Common myeloid progenitor, CD34-positive (primary cell): ENCODE results near the gene GFOD2.
A peak's percentile ranks its signal among the peaks of the same experiment; 100 is the strongest.

Experiments used
- CTCF ChIA-PET: fragments of 350-600 bp; sonication (Branson Sonifier 250); formaldehyde crosslinking; loops from one replicate; lab custom pipeline; 2021; ENCODE audit warnings: antibody characterized with exemption; lab: Charles Lee
- POLR2A ChIA-PET: fragments of 350-600 bp; sonication (Branson Sonifier 250); formaldehyde crosslinking; loops from one replicate; lab custom pipeline; 2021; ENCODE audit warnings: antibody characterized with exemption; lab: Charles Lee
- DNase-seq, 3 donors: peaks; one replicate each; pipeline versions ENCODE4 v3.0.0 to v3.0.0-alpha.2; 2013
- H3K27ac ChIP-seq, 2 experiments: 1 replicate in 1 of 2; 2 replicates in 1 of 2; pipeline ENCODE4 v1.7.0; 2013; ENCODE audit warnings: inconsistent platforms in 2 of 2, low read length in 2 of 2, mild to moderate bottlenecking in 2 of 2, low read depth in 1 of 2, moderate library complexity in 1 of 2; ENCODE audit not compliant: severe bottlenecking in 2 of 2, insufficient read depth in 1 of 2, poor library complexity in 1 of 2
- H3K27me3 ChIP-seq, 5 experiments: replicated peaks in 2 of 5; 1 replicate in 3 of 5; 2 replicates in 2 of 5; pipeline versions ENCODE4 v1.6.1 to v1.7.0; 2013; ENCODE audit warnings: low read length in 4 of 5, mild to moderate bottlenecking in 2 of 5, moderate library complexity in 2 of 5, inconsistent platforms in 1 of 5; ENCODE audit not compliant: insufficient read depth in 5 of 5, control insufficient read depth in 4 of 5
- H3K36me3 ChIP-seq, 4 experiments: 1 replicate in 2 of 4; 2 replicates in 2 of 4; pipeline versions ENCODE4 v1.6.1 to v1.7.0; 2013; ENCODE audit warnings: low read length in 3 of 4, control low read depth in 1 of 4, mild to moderate bottlenecking in 1 of 4; ENCODE audit not compliant: control insufficient read depth in 4 of 4, insufficient read depth in 4 of 4
- H3K4me1 ChIP-seq, 4 experiments: 1 replicate in 3 of 4; 2 replicates in 1 of 4; pipeline versions ENCODE4 v1.6.1 to v1.7.1; 2013; ENCODE audit warnings: low read length in 3 of 4, mild to moderate bottlenecking in 3 of 4, control low read depth in 1 of 4, inconsistent platforms in 1 of 4, moderate library complexity in 1 of 4; ENCODE audit not compliant: control insufficient read depth in 4 of 4, insufficient read depth in 4 of 4; ENCODE audit errors: control extremely low read depth in 1 of 4
- H3K4me3 ChIP-seq, 7 experiments: 1 replicate in 4 of 7; 2 replicates in 3 of 7; pipeline versions ENCODE4 v1.5.1 to v1.7.0; 2013; ENCODE audit warnings: mild to moderate bottlenecking in 7 of 7, low read length in 6 of 7, moderate library complexity in 6 of 7, inconsistent platforms in 2 of 7, low read depth in 2 of 7, control low read depth in 1 of 7; ENCODE audit not compliant: insufficient read depth in 4 of 7, control insufficient read depth in 1 of 7; ENCODE audit errors: extremely low read depth in 1 of 7
- H3K9me3 ChIP-seq, 5 experiments: 1 replicate in 4 of 5; 2 replicates in 1 of 5; pipeline versions ENCODE4 v1.6.1 to v1.7.1; 2013; ENCODE audit warnings: low read length in 4 of 5, mild to moderate bottlenecking in 2 of 5, inconsistent platforms in 1 of 5, low read depth in 1 of 5, moderate library complexity in 1 of 5; ENCODE audit not compliant: control insufficient read depth in 4 of 5, insufficient read depth in 2 of 5; ENCODE audit errors: control extremely low read depth in 1 of 5
- WGBS: methylation state at CpG from one replicate; pipeline ENCODE4 v1.1.5; 2013; ENCODE audit not compliant: insufficient coverage; 5-methylcytosine and 5-hydroxymethylcytosine counted together

GFOD2 gene

DNA sequence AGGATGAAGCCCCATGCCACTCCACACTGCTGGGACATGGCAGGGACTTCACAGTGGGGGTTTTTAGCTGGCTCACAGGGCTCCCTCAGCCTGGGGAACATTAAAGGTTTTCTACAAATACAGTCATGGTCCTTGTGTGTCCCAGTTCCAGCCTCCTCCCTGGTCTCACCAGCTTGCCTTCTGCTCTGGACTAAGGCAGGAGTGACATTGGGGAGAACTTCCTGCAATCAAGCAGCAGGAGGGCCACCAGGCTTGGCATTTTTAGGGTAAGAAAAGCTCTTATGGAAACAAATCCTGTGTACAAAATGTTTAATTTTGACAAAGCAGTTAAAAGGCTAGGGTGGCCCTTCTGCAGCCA, 56.5 kb downstream of the GFOD2 start:
- DNase-seq: no peak
- Histone ChIP-seq H3K27me3 (no peaks in the 10 kb centered on the region), H3K9me3 (no peaks in the 10 kb centered on the region), H3K36me3 (peaks cover 0 to 27% (median 18%) of the 10 kb centered on the region in 4 experiments), H3K4me1 (peaks cover 2 to 46% (median 39%) of the 10 kb centered on the region in 4 experiments), H3K4me3 (no peak overlapping the region), H3K27ac (no peak overlapping the region)
- CTCF ChIA-PET: interaction anchor here (0.9 to 10.1 kb wide), 12 partner anchors 10 to 211 kb away, joined by 3 to 111 read pairs (median 6); partner anchors contain the start of genes CARMIL2 and CTCF
- POLR2A ChIA-PET: interaction anchor here (0.7 kb wide), 1 partner anchor 120 kb away, joined by 3 read pairs; no protein-coding TSS in a partner anchor

DNA sequence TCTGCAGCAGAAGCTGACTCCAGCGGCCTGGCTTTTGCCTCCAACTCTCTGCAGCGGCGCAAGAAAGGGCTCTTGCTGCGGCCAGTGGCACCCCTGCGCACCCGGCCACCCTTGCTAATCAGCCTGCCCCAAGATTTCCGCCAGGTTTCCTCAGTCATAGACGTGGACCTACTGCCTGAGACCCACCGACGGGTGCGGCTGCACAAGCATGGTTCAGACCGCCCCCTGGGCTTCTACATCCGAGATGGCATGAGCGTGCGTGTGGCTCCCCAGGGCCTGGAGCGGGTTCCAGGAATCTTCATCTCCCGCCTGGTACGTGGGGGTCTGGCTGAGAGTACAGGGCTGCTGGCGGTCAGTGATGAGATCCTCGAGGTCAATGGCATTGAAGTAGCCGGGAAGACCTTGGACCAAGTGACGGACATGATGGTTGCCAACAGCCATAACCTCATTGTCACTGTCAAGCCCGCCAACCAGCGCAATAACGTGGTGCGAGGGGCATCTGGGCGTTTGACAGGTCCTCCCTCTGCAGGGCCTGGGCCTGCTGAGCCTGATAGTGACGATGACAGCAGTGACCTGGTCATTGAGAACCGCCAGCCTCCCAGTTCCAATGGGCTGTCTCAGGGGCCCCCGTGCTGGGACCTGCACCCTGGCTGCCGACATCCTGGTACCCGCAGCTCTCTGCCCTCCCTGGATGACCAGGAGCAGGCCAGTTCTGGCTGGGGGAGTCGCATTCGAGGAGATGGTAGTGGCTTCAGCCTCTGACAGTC, 57.0 kb downstream of the GFOD2 start:
- Histone ChIP-seq H3K4me3 (peak overlapping the region in 1 of 7 experiments; percentile 77), H3K27me3 (no peaks in the 10 kb centered on the region), H3K9me3 (no peaks in the 10 kb centered on the region), H3K27ac (no peak overlapping the region), H3K4me1 (peaks cover 2 to 40% (median 34%) of the 10 kb centered on the region in 4 experiments), H3K36me3 (peaks cover 2 to 32% (median 23%) of the 10 kb centered on the region in 4 experiments)
- ChIA-PET POLR2A (interaction anchor here (0.7 kb wide), 1 partner anchor 120 kb away, joined by 3 read pairs; no protein-coding TSS in a partner anchor), CTCF (interaction anchor here (0.9 to 10.1 kb wide), 8 partner anchors 10 to 148 kb away, joined by 3 to 111 read pairs (median 8); partner anchors contain the start of genes CARMIL2 and CTCF)
- WGBS: 99% methylated on average over 33 of the region's 34 CpGs
- no peak for DNase-seq

GRCh38 chr16:67661101-67661761, 57.9 kb downstream of the GFOD2 start:
- H3K9me3 ChIP-seq: no peaks in the 10 kb centered on the region
- ChIA-PET CTCF (interaction anchor here (1.0 to 10.1 kb wide), 4 partner anchors 11 to 140 kb away, joined by 4 to 111 read pairs (median 25); partner anchors contain the start of gene CARMIL2), POLR2A (no interaction called here)
- peaks cover 5 to 41% (median 31%) of the 10 kb centered on the region in 4 experiments for H3K36me3 ChIP-seq
- peak overlapping the region in 1 of 2 experiments; percentile 76 for H3K27ac ChIP-seq
- H3K4me3 ChIP-seq: peak overlapping the region; percentile 43 to 96 (median 77)
- 2% methylated on average over 22 of the region's 39 CpGs for WGBS
- peak; percentile 43 to 70 (median 66) for DNase-seq
- H3K27me3 ChIP-seq: no peaks in the 10 kb centered on the region
- H3K4me1 ChIP-seq: peaks cover 2 to 36% (median 30%) of the 10 kb centered on the region in 4 experiments

- peak; percentile 97 to 98 (median 97) for DNase-seq
- H3K27me3 ChIP-seq: no peaks in the 10 kb centered on the region
- peak within 1 kb of the TSS; percentile 66 to 90 for H3K27ac ChIP-seq
- H3K9me3 ChIP-seq: no peaks in the 10 kb centered on the region
- POLR2A ChIA-PET: interaction anchor here (1.0 kb wide), 1 partner anchor 15 kb away, joined by 3 read pairs; no protein-coding TSS in a partner anchor
- CTCF ChIA-PET: interaction anchor here (1.0 to 4.5 kb wide), 4 partner anchors 10 to 114 kb away, joined by 4 to 46 read pairs (median 7); partner anchors contain the start of gene CARMIL2
- peaks cover under 1 to 30% (median 23%) of the 10 kb centered on the region in 4 experiments for H3K4me1 ChIP-seq
- H3K4me3 ChIP-seq: peak within 1 kb of the TSS; percentile 77 to 99 (median 92)
- H3K36me3 ChIP-seq: peaks cover 5 to 47% (median 36%) of the 10 kb centered on the region in 4 experiments
- WGBS: 0% methylated on average over 34 of the region's 48 CpGs
Observed at GRCh38 chr16:67660564-67661028, 58.5 kb downstream of the GFOD2 start, which contains the start of gene PARD6A. TSS of gene PARD6A (plus strand) at chr16:67660960. CDS start at chr16:67661039, 79 bp downstream.

DNA sequence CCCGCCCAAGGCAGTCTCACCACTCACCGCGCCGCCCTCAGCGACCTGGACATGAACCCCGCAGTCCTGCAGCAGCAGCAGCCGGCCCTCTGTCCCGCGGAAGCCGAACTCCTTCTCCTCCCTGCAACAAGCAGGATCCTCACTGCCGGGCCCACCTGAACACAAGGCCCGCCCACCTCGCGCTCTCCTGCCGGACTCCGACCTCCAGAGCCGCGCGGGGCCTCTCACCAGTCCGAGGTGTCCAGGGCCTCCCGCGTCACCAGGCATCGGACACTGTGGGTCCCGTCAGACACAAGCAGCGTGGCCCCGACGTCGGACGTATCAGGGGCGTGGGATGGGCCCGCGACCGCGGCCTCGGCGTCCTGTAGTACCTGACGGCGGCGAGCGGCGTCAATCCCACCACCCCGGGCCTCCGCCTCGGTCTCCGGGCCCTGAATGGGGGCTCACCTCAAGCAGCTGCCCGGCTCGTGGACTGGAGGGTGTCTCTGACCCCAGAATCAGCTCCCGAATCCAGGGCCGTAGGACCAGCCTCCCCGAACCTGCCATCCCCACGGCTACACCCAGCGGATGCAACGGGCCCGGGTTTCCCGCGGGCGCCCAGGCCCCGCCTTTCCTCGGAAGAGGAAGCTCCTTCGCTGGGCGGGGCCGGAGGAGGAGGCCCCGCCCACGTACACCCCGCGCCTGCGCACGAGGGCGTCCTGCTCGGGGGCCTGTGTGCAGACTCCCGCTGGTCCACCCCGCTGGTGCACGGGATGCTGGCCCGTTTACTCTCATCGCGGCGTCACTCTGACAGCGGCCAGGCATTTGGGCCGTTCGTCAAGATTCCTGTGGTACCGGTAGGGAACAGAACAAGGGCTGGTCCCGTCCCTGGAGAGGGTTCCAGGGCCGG, 59.2 kb downstream of the GFOD2 start, which contains the start of gene ACD:
Gene ACD (minus strand): TSS at position 586 of the 889 bp plus-strand sequence. CDS start 40 bp downstream, at position 546.
- DNase-seq: peak; percentile 86 to 92 (median 90)

More for the DNA sequence above, 59.2 kb downstream of the GFOD2 start, which contains the start of gene ACD:
- POLR2A ChIA-PET: interaction anchor here (1.0 kb wide), 1 partner anchor 14 kb away, joined by 3 read pairs; no protein-coding TSS in a partner anchor
- WGBS: under 1% methylated on average over 56 of the region's 83 CpGs
- Histone ChIP-seq H3K9me3 (no peaks in the 10 kb centered on the region), H3K4me3 (peak within 1 kb of the TSS; percentile 77 to 99 (median 92)), H3K4me1 (peaks cover 0 to 28% (median 22%) of the 10 kb centered on the region in 4 experiments), H3K36me3 (peaks cover 5 to 52% (median 38%) of the 10 kb centered on the region in 4 experiments), H3K27ac (peak within 1 kb of the TSS; percentile 66 to 90), H3K27me3 (no peaks in the 10 kb centered on the region)
- CTCF ChIA-PET: interaction anchor here (0.6 to 4.5 kb wide), 10 partner anchors 7 to 146 kb away, joined by 3 to 46 read pairs (median 4); partner anchors contain the start of genes C16orf86, CARMIL2 and ENKD1
